NB4 (cell line): Measurements from ENCODE around the gene CDKAL1.
"Not testable (repeated sequence)": the region's sequence is repeated elsewhere in the genome, so short reads cannot be mapped to it uniquely, and the experiment has no call there.

Experiments
- DNase-seq: peaks from one replicate; pipeline ENCODE4 v3.0.0; 2010; ENCODE audit warnings: low read depth
- H3K4me3 ChIP-seq: one replicate; pipeline ENCODE4 v1.5.1; 2011; ENCODE audit warnings: mild to moderate bottlenecking, low read depth, low read length, moderate library complexity
- MYC ChIP-seq: IDR thresholded peaks from 2 replicates; pipeline ENCODE4 v1.6.1; 2011; ENCODE audit warnings: low read depth, low read length
- POLR2A ChIP-seq: IDR thresholded peaks from 2 replicates; pipeline ENCODE4 v1.6.1; 2011; ENCODE audit warnings: mild to moderate bottlenecking; ENCODE audit not compliant: insufficient read length; ENCODE audit errors: extremely low read depth
- TF ChIP-seq, protein P1 (sequence below): IDR thresholded peaks from one replicate; pipeline ENCODE4 v1.5.1; 2012; ENCODE audit warnings: low read depth, low read length
- TF ChIP-seq, protein P2 (sequence below): IDR thresholded peaks from 2 replicates; pipeline ENCODE4 v1.6.1; 2011; ENCODE audit warnings: low read depth, low read length

CDKAL1 gene

GRCh38 chr6:21244897-21245470 is 710.7 kb downstream of the CDKAL1 start:
- DNase-seq = no peak
- no peak overlapping the region for H3K4me3 ChIP-seq
- TF ChIP-seq MYC (no peak), POLR2A (no peak)
- TF ChIP-seq, protein P1, sequence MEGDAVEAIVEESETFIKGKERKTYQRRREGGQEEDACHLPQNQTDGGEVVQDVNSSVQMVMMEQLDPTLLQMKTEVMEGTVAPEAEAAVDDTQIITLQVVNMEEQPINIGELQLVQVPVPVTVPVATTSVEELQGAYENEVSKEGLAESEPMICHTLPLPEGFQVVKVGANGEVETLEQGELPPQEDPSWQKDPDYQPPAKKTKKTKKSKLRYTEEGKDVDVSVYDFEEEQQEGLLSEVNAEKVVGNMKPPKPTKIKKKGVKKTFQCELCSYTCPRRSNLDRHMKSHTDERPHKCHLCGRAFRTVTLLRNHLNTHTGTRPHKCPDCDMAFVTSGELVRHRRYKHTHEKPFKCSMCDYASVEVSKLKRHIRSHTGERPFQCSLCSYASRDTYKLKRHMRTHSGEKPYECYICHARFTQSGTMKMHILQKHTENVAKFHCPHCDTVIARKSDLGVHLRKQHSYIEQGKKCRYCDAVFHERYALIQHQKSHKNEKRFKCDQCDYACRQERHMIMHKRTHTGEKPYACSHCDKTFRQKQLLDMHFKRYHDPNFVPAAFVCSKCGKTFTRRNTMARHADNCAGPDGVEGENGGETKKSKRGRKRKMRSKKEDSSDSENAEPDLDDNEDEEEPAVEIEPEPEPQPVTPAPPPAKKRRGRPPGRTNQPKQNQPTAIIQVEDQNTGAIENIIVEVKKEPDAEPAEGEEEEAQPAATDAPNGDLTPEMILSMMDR = no peak
- TF ChIP-seq, protein P2, sequence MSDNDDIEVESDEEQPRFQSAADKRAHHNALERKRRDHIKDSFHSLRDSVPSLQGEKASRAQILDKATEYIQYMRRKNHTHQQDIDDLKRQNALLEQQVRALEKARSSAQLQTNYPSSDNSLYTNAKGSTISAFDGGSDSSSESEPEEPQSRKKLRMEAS = no peak

GRCh38 chr6:21245488-21245887 is 711.2 kb downstream of the CDKAL1 start:
- TF ChIP-seq, protein P2 = no peak
- TF ChIP-seq POLR2A (no peak), MYC (no peak)
- TF ChIP-seq, protein P1 = no peak
- no peak overlapping the region for H3K4me3 ChIP-seq
- no peak for DNase-seq

GRCh38 chr6:21246075-21246474 is 711.8 kb downstream of the CDKAL1 start:
- no peak overlapping the region for H3K4me3 ChIP-seq
- no peak for TF ChIP-seq MYC
- TF ChIP-seq, protein P1 = no peak
- TF ChIP-seq POLR2A = no peak
- TF ChIP-seq, protein P2 = no peak
- DNase-seq = no peak

GRCh38 chr6:21254460-21254859 is 720.2 kb downstream of the CDKAL1 start:
- H3K4me3 ChIP-seq, DNase-seq: not testable (repeated sequence)

DNA sequence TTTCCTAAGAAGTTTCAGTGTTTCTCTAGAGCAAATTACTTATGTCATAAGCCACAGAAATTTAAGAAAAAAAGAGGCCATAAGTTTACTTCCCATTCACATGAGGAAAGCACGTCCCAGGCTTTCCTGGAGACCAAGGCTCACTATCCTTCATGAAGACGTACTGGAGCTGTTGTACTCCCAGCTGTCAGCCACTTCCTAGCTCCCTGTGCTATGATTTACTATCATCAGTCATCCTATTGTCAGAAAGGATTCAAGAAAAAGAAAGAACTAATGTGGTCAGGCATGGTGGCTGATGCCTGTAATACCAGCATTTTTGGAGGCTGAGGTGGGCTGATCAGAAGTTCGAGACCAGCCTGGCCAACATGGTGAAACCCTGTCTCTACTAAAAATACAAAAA is 721.9 kb downstream of the CDKAL1 start:
- no peak overlapping the region for H3K4me3 ChIP-seq
- TF ChIP-seq POLR2A (no peak), MYC (no peak)
- TF ChIP-seq, protein P1 = no peak
- TF ChIP-seq, protein P2 = no peak
- no peak for DNase-seq

DNA sequence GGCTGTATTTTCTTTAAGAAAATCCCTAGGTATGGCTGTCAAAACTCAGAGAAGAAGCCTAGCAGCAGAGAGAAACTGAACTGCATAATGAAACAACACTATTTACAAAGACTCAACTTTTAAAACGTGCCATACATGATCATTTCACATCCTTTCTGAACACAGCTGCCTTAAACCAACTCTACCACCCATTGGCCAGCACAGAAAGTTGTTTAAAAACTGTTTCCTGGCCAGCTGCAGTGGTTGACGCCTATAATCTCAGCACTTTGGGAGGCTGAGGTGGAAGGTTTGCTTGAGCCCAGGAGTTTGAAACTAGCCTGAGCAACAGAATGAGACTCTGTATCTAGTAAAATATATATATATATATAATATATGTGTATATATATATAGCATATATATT is 722.9 kb downstream of the CDKAL1 start:
- DNase-seq = no peak
- H3K4me3 ChIP-seq = no peak overlapping the region
- no peak for TF ChIP-seq MYC
- TF ChIP-seq POLR2A = no peak
- TF ChIP-seq, protein P1 = no peak
- TF ChIP-seq, protein P2 = no peak
